ENCODE measurements around the gene ZNF77. TPM values are rescaled to one million over a fixed set of nuclear protein-coding genes. Genes with fewer than 3 reads are reported as not detected.
"Not testable (repeated sequence)": the region's sequence is repeated elsewhere in the genome, so short reads cannot be mapped to it uniquely, and the experiment has no call there.

Gene ZNF77
- total and polyA plus RNA-seq, 2 donors (not counting 1 experiment from before 2014, with no cell fraction given), result 4.0 to 6.4 TPM

DNA sequence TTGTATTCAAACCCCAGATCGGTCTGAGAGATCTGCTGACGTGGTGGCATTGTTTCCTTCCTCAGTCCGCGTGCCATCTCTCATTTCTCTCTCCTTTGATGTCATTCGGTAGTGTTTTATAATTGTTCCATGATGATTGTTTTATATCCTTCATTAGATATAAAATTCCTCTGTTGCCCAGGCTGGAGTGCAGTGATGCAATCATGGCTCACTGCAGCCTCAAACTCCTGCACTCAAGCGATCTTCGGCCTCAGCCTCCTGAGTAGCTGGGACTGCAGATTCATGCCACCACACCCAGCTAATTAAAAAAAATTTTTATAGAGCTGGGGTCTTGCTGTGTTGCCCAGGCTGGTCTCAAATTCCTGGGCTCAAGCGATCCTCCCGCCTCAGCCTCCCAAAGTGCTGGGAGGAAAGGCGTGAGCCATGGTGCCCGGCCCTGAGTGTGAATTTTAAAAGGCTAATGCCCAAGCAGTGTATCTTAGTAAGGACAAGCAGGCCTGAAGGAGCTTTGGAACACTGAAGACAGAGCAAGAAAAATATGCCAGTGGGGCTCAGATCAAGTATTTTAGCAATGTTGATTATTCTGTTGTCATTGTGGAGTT, 38.8 kb downstream of the ZNF77 start:
- no peak for TF ChIP-seq EZH2 (IDR thresholded peaks at IDR 0.05; ENCODE audit: borderline replicate concordance, insufficient read depth, low read depth, low read length, poor library complexity, severe bottlenecking)
- TF ChIP-seq, protein P1, sequence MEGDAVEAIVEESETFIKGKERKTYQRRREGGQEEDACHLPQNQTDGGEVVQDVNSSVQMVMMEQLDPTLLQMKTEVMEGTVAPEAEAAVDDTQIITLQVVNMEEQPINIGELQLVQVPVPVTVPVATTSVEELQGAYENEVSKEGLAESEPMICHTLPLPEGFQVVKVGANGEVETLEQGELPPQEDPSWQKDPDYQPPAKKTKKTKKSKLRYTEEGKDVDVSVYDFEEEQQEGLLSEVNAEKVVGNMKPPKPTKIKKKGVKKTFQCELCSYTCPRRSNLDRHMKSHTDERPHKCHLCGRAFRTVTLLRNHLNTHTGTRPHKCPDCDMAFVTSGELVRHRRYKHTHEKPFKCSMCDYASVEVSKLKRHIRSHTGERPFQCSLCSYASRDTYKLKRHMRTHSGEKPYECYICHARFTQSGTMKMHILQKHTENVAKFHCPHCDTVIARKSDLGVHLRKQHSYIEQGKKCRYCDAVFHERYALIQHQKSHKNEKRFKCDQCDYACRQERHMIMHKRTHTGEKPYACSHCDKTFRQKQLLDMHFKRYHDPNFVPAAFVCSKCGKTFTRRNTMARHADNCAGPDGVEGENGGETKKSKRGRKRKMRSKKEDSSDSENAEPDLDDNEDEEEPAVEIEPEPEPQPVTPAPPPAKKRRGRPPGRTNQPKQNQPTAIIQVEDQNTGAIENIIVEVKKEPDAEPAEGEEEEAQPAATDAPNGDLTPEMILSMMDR (IDR thresholded peaks at IDR 0.05), result no peak
- H2AFZ ChIP-seq (ENCODE audit: insufficient read depth, low read depth, low read length, poor library complexity, severe bottlenecking), result no peak overlapping the region
- peaks cover 0 to 3% of the 10 kb centered on the region in 2 experiments for H3K36me3 ChIP-seq (replicated peaks in 1 of 2; ENCODE audit: control extremely low read depth in 1 of 2, control insufficient read depth in 1 of 2, extremely low read depth in 1 of 2, insufficient read depth in 2 of 2, low read length in 1 of 2)
- H3K9me3 Mint-ChIP-seq (ENCODE audit: insufficient read depth), result no peaks in the 10 kb centered on the region
- H3K27me3 ChIP-seq (replicated peaks in 1 of 4; ENCODE audit: control extremely low read depth in 1 of 4, control insufficient read depth in 3 of 4, insufficient read depth in 4 of 4, low read length in 3 of 4), result no peaks in the 10 kb centered on the region
- no peak overlapping the region for H3K4me3 ChIP-seq (ENCODE audit: control extremely low read depth in 1 of 5, extremely low read depth in 1 of 5, insufficient read depth in 1 of 5, low read depth in 2 of 5, low read length in 4 of 5)
- H3K4me1 Mint-ChIP-seq, result peaks cover 17% of the 10 kb centered on the region
- H3K79me2 ChIP-seq (ENCODE audit: control insufficient read depth, insufficient read depth, low read length), result peaks cover 66% of the 10 kb centered on the region
- ChIA-PET POLR2A (no interaction called here), CTCF (no interaction called here)
- H3K9ac ChIP-seq (ENCODE audit: low read length), result no peak overlapping the region
- H4K20me1 ChIP-seq (ENCODE audit: control insufficient read depth, insufficient read depth, low read length, poor library complexity, severe bottlenecking), result no peaks in the 10 kb centered on the region
- no peak overlapping the region for H3K27ac Mint-ChIP-seq
- DNase-seq (no peak), ATAC-seq (ENCODE audit: low read depth) (no peak)
- no peak overlapping the region for H3K4me3 Mint-ChIP-seq
- intact Hi-C loops (cut with micrococcal nuclease), result no loop called here
- H3K27me3 Mint-ChIP-seq, result no peaks in the 10 kb centered on the region
- H3K4me1 ChIP-seq (ENCODE audit: control insufficient read depth in 2 of 2, insufficient read depth in 2 of 2, low read length in 2 of 2), result peaks cover 6 to 11% of the 10 kb centered on the region in 2 donors
- WGBS (ENCODE audit: insufficient coverage), result 98% methylated on average over 4 of the region's 11 CpGs
- no peak overlapping the region for H3K4me2 ChIP-seq (replicated peaks; ENCODE audit: low read depth, low read length, poor library complexity, severe bottlenecking)
- no peaks in the 10 kb centered on the region for H3K9me3 ChIP-seq (ENCODE audit: control extremely low read depth in 1 of 3, control insufficient read depth in 2 of 3, insufficient read depth in 1 of 3, low read length in 2 of 3)
- H3K27ac ChIP-seq (ENCODE audit: low read length in 2 of 2), result no peak overlapping the region

DNA sequence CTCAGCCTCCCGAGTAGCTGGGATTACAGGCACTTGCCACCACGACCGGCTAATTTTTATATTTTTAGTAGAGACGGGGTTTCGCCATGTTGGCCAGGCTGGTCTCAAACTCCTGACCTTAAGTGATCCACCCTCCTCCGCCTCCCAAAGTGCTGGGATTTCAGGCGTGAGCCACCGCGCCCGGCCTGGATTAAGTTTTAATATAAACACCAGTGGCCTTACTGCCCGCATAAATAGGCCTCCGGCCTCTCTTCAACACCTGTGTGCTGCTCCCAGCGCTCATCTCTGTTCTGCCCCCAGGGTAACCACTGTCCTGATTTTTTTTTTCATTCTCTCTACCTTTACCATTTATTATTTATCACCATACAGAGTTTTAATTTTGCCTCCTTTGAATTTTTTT, 41.4 kb downstream of the ZNF77 start:
- WGBS (ENCODE audit: insufficient coverage), result 95% methylated on average over 12 of the region's 13 CpGs
- not testable (repeated sequence) for H4K20me1 ChIP-seq (ENCODE audit: control insufficient read depth, insufficient read depth, low read length, poor library complexity, severe bottlenecking)

More for the DNA sequence above, 41.4 kb downstream of the ZNF77 start:
- H3K9me3 ChIP-seq (ENCODE audit: control extremely low read depth in 1 of 3, control insufficient read depth in 2 of 3, insufficient read depth in 1 of 3, low read length in 2 of 3); POLR2A ChIA-PET; H3K9me3 Mint-ChIP-seq (ENCODE audit: insufficient read depth); H3K4me3 Mint-ChIP-seq; H3K36me3 ChIP-seq (replicated peaks in 1 of 2; ENCODE audit: control extremely low read depth in 1 of 2, control insufficient read depth in 1 of 2, extremely low read depth in 1 of 2, insufficient read depth in 2 of 2, low read length in 1 of 2); H2AFZ ChIP-seq (ENCODE audit: insufficient read depth, low read depth, low read length, poor library complexity, severe bottlenecking); CTCF ChIA-PET; H3K27me3 Mint-ChIP-seq; H3K9ac ChIP-seq (ENCODE audit: low read length); intact Hi-C loops (cut with micrococcal nuclease); H3K27me3 ChIP-seq (replicated peaks in 1 of 4; ENCODE audit: control extremely low read depth in 1 of 4, control insufficient read depth in 3 of 4, insufficient read depth in 4 of 4, low read length in 3 of 4); ATAC-seq (ENCODE audit: low read depth); DNase-seq; H3K4me2 ChIP-seq (replicated peaks; ENCODE audit: low read depth, low read length, poor library complexity, severe bottlenecking); H3K27ac ChIP-seq (ENCODE audit: low read length in 2 of 2); H3K4me3 ChIP-seq (ENCODE audit: control extremely low read depth in 1 of 5, extremely low read depth in 1 of 5, insufficient read depth in 1 of 5, low read depth in 2 of 5, low read length in 4 of 5); H3K27ac Mint-ChIP-seq: not testable (repeated sequence)
- H3K79me2 ChIP-seq (ENCODE audit: control insufficient read depth, insufficient read depth, low read length), result peaks cover 59% of the 10 kb centered on the region
- H3K4me1 Mint-ChIP-seq, result peaks cover 18% of the 10 kb centered on the region
- peaks cover 6 to 14% of the 10 kb centered on the region in 2 donors for H3K4me1 ChIP-seq (ENCODE audit: control insufficient read depth in 2 of 2, insufficient read depth in 2 of 2, low read length in 2 of 2)

All from B cell (primary cell).